NCI-H2029 (cell line): Measurements from ENCODE around the gene RXFP4.
"Not testable (repeated sequence)": the region's sequence is repeated elsewhere in the genome, so short reads cannot be mapped to it uniquely, and the experiment has no call there.

ENCODE experiments used
- DNase-seq: peaks from one replicate; lab custom pipeline; 2025; lab: John Stamatoyannopoulos, UW

The RXFP4 gene

GRCh38 chr1:155978325-155978972, 37.0 kb downstream of the RXFP4 start, which contains the start of gene ARHGEF2:
Gene ARHGEF2 (minus strand): TSS chr1:155978547. CDS start chr1:155978427, 120 bp downstream.
- peak; percentile 36 for DNase-seq

- DNase-seq: no peak
Measured at GRCh38 chr1:155978973-155979429, 37.6 kb downstream of the RXFP4 start.

GRCh38 chr1:155979597-155980343, 38.3 kb downstream of the RXFP4 start:
- DNase-seq: no peak

- no peak for DNase-seq
Measured at GRCh38 chr1:155981266-155982088, 40.0 kb downstream of the RXFP4 start.

- DNase-seq: no peak
Measured at GRCh38 chr1:155982106-155982505, 40.7 kb downstream of the RXFP4 start.

- peak; percentile 82 for DNase-seq
Measured at GRCh38 chr1:155983191-155984024, 42.0 kb downstream of the RXFP4 start.

- peak; percentile 94 for DNase-seq
Measured at GRCh38 chr1:155984341-155984740, 42.9 kb downstream of the RXFP4 start.

- DNase-seq: not testable (repeated sequence)
Measured at GRCh38 chr1:155984903-155985645, 43.6 kb downstream of the RXFP4 start.

GRCh38 chr1:155989242-155990004, 48.0 kb downstream of the RXFP4 start:
- DNase-seq: peak; percentile 28

GRCh38 chr1:155990005-155990739, 48.7 kb downstream of the RXFP4 start:
- DNase-seq: no peak
